Measurements from ENCODE around the gene GRIA4.

DNA sequence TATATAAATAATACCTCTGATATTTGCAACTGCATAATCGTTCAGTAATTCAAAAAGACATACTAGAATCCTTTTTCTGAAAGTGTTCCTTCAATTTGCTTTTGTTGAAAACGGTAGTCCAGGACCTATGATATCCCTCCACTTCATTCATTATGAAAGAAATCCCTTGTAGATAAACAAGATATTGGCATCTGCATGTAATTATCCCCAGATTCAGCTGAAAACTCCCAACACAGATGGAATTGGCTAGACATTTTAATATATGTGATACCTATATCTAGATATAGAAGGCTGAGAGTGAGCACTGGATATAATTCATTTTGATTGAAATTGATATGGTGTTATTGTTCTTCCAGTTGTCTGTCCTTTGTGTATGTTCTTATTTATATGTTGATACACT lies 302.8 kb downstream of the GRIA4 start:
- TF ChIP-seq, protein P1, sequence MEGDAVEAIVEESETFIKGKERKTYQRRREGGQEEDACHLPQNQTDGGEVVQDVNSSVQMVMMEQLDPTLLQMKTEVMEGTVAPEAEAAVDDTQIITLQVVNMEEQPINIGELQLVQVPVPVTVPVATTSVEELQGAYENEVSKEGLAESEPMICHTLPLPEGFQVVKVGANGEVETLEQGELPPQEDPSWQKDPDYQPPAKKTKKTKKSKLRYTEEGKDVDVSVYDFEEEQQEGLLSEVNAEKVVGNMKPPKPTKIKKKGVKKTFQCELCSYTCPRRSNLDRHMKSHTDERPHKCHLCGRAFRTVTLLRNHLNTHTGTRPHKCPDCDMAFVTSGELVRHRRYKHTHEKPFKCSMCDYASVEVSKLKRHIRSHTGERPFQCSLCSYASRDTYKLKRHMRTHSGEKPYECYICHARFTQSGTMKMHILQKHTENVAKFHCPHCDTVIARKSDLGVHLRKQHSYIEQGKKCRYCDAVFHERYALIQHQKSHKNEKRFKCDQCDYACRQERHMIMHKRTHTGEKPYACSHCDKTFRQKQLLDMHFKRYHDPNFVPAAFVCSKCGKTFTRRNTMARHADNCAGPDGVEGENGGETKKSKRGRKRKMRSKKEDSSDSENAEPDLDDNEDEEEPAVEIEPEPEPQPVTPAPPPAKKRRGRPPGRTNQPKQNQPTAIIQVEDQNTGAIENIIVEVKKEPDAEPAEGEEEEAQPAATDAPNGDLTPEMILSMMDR (IDR thresholded peaks at IDR 0.05), result no peak
- TF ChIP-seq POLR2A (IDR thresholded peaks at IDR 0.05) (no peak), EP300 (IDR thresholded peaks at IDR 0.05) (no peak), POLR2AphosphoS5 (IDR thresholded peaks at IDR 0.05) (no peak)

Data from sigmoid colon (tissue), 4 donors.